ENCODE measurements around the gene CRACR2A.

The CRACR2A gene

GRCh38 chr12:3670083-3670620 is 82.8 kb downstream of the CRACR2A start:
- DNase-seq (ENCODE audit: extremely low read depth, low read depth), result no peak
- TF ChIP-seq CTCF (IDR thresholded peaks at IDR 0.05; ENCODE audit: low read depth, low read length), result no peak

GRCh38 chr12:3669594-3669993 is 83.3 kb downstream of the CRACR2A start:
- DNase-seq (ENCODE audit: extremely low read depth, low read depth), result no peak
- TF ChIP-seq CTCF (IDR thresholded peaks at IDR 0.05; ENCODE audit: low read depth, low read length), result no peak

DNA sequence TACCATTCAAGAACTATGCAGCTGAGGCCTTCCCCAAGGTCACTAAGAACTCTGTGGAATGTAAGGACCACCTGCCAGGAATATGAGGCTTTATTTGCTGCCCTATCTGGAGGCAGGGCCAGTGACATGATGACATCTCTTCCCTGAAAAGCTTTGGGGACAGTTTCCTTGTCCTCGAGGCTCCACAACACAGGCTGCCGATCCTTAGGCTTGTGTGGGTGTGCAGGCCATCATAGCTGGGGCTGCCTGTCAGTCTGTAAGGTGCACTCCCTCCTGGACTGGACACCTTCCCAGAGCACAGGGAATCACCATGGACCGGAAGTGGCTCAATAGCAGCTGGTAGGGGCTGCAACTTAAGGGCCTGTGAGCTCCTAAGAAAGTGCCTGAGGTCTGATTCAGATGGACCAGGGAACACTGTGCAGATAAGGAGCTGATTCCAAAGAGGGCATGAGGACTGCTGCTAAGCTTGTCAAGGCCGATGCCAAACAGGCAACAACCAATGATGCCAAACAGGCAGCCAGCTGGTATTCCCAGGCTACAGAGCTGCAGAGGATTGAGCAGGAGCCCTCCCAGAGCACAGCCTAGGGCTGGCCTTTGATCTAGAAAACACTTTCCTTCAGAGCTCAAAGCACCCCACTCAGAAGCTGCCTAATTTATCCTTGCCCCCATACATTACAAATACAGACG is 84.3 kb downstream of the CRACR2A start:
- no peak for TF ChIP-seq CTCF (IDR thresholded peaks at IDR 0.05; ENCODE audit: low read depth, low read length)
- no peak for DNase-seq (ENCODE audit: extremely low read depth, low read depth)

GRCh38 chr12:3667485-3667884 is 85.4 kb downstream of the CRACR2A start:
- TF ChIP-seq CTCF (IDR thresholded peaks at IDR 0.05; ENCODE audit: low read depth, low read length), result no peak
- DNase-seq (ENCODE audit: extremely low read depth, low read depth), result no peak

GRCh38 chr12:3666441-3666840 is 86.5 kb downstream of the CRACR2A start:
- TF ChIP-seq CTCF (IDR thresholded peaks at IDR 0.05; ENCODE audit: low read depth, low read length), result no peak
- DNase-seq (ENCODE audit: extremely low read depth, low read depth), result no peak

DNA sequence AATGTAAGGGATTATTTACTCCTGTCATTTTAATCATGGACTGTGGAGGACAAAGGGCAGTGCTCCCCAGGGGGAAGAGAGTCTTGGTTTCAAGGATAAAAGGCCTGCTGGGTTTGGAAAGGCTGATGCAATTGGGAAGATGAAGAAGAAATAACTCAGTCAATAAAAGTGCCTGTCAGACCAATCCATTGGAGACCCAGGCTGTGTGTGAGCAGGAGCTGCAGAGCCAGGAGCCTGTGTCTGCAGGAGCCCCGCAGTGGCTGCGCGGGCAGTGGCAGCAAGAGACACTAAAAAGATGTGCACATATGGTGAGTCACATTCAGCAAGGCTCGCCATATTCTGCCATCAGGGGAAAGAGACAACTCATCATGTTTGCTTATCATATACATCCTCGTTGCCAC is 90.4 kb downstream of the CRACR2A start:
- TF ChIP-seq CTCF (IDR thresholded peaks at IDR 0.05; ENCODE audit: low read depth, low read length), result no peak
- DNase-seq (ENCODE audit: extremely low read depth, low read depth), result no peak

GRCh38 chr12:3661028-3661427 is 91.9 kb downstream of the CRACR2A start:
- no peak for DNase-seq (ENCODE audit: extremely low read depth, low read depth)
- no peak for TF ChIP-seq CTCF (IDR thresholded peaks at IDR 0.05; ENCODE audit: low read depth, low read length)
